ENCODE data around the gene CDH26. TPM values are rescaled to one million over a fixed set of nuclear protein-coding genes. Genes with fewer than 3 reads are reported as not detected.

CDH26 gene
- total RNA-seq, 4 donors from 2014 or later = 0.27 to 0.41 (median 0.29) TPM; not detected in 1

- ATAC-seq (no peak), DNase-seq (no peak)
- Histone ChIP-seq H3K27ac (no peak overlapping the region), H3K9me3 (no peaks in the 10 kb centered on the region), H3K36me3 (no peaks in the 10 kb centered on the region), H3K4me3 (no peak overlapping the region), H3K27me3 (no peaks in the 10 kb centered on the region), H3K4me1 (no peaks in the 10 kb centered on the region)
- no peak for TF ChIP-seq CTCF (IDR thresholded peaks at IDR 0.05 in 4 of 5, conservative IDR thresholded peaks at IDR 0.05 in 1 of 5)
- no peak for TF ChIP-seq POLR2A (IDR thresholded peaks at IDR 0.05)
- in situ Hi-C loops (cut with MboI; ENCODE audit: low sequenced_read_pairs in 4 of 4) = no loop called here
- intact Hi-C loops (cut with DNase I; ENCODE audit: low total_unique reads) = no loop called here
These were observed 18.0 kb downstream of the CDH26 start for GRCh38 chr20:59976156-59976782.

DNA sequence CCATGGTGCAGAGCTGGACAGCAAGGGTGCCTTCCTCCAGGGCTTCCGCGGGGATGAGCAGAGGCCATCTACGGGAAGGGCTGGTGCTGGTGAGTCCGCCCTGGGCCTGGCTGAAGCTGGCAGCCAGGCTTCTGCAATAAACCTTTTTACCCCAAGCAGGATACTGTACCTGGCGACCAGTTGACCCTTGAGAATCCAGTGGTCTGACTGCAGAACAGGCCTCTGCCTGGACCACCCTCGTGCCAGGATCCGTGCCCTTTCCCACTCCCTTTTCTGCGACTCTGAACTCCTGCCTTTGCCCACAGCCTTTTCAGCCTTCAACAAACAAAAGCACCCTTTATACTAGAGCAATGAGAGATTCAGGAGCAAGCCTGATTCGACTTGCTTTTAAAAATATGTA lies 18.9 kb downstream of the CDH26 start:
- ATAC-seq (no peak), DNase-seq (no peak)
- no peak for TF ChIP-seq CTCF (IDR thresholded peaks at IDR 0.05 in 4 of 5, conservative IDR thresholded peaks at IDR 0.05 in 1 of 5)
- in situ Hi-C loops (cut with MboI; ENCODE audit: low sequenced_read_pairs in 4 of 4) = no loop called here
- H3K27me3 ChIP-seq = no peaks in the 10 kb centered on the region
- H3K36me3 ChIP-seq = no peaks in the 10 kb centered on the region
- H3K4me3 ChIP-seq = no peak overlapping the region
- intact Hi-C loops (cut with DNase I; ENCODE audit: low total_unique reads) = no loop called here
- H3K4me1 ChIP-seq = no peaks in the 10 kb centered on the region
- no peak overlapping the region for H3K27ac ChIP-seq
- no peaks in the 10 kb centered on the region for H3K9me3 ChIP-seq

DNA sequence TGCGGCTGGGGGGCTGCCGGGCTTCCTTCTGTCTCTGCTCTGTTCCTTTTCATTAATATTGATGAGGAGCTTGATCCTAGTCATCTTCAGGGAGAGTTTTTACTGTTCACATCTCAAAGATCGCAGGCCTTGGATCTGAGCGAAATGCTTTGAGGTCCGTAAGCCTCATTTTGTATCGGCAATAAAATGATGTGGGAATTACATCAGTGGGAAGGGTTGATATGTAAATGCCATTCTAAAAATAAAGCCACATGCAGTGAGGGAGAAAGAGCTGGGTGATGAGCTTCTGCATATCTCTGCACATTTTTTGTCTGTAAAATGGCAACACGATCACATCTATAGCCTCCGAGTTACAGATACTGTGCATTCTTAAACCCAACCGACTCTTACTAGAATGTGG lies 24.9 kb downstream of the CDH26 start:
- intact Hi-C loops (cut with DNase I; ENCODE audit: low total_unique reads) = no loop called here
- Histone ChIP-seq H3K4me3 (no peak overlapping the region), H3K36me3 (no peaks in the 10 kb centered on the region), H3K9me3 (no peaks in the 10 kb centered on the region), H3K27ac (no peak overlapping the region), H3K27me3 (no peaks in the 10 kb centered on the region), H3K4me1 (peaks cover 0 to under 1% of the 10 kb centered on the region in 2 donors)
- no peak for DNase-seq
- ATAC-seq = no peak
- in situ Hi-C loops (cut with MboI; ENCODE audit: low sequenced_read_pairs in 4 of 4) = no loop called here
- no peak for TF ChIP-seq POLR2A (IDR thresholded peaks at IDR 0.05)
- TF ChIP-seq CTCF (IDR thresholded peaks at IDR 0.05 in 4 of 5, conservative IDR thresholded peaks at IDR 0.05 in 1 of 5) = no peak

DNA sequence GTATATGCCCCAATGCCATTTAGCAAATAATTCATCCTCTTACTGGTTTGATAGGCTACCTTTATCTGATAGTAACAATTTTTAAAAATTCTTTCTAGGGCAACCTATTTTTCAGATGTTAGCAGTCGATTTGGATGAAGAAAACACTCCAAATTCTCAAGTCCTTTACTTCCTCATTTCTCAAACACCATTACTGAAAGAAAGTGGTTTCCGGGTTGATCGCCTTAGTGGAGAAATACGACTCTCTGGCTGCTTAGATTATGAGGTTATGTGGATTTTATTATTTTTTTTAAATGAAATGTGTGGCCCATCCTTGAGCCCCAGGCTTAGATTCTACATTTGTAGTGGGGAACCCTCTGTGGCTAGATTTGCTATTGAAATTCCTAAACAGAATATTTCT lies 26.3 kb downstream of the CDH26 start:
- Histone ChIP-seq H3K4me3 (no peak overlapping the region), H3K27me3 (no peaks in the 10 kb centered on the region), H3K27ac (no peak overlapping the region), H3K4me1 (peaks cover 0 to 4% of the 10 kb centered on the region in 2 donors), H3K9me3 (no peaks in the 10 kb centered on the region), H3K36me3 (no peaks in the 10 kb centered on the region)
- TF ChIP-seq POLR2A (IDR thresholded peaks at IDR 0.05) (no peak), CTCF (IDR thresholded peaks at IDR 0.05 in 4 of 5, conservative IDR thresholded peaks at IDR 0.05 in 1 of 5) (no peak)
- in situ Hi-C loops (cut with MboI; ENCODE audit: low sequenced_read_pairs in 4 of 4) (no loop called here), intact Hi-C loops (cut with DNase I; ENCODE audit: low total_unique reads) (no loop called here)
- no peak for DNase-seq
- ATAC-seq = no peak

- TF ChIP-seq CTCF (IDR thresholded peaks at IDR 0.05 in 4 of 5, conservative IDR thresholded peaks at IDR 0.05 in 1 of 5) = no peak
- no peaks in the 10 kb centered on the region for H3K9me3 ChIP-seq
- H3K4me1 ChIP-seq = peaks cover 0 to 4% of the 10 kb centered on the region in 2 donors
- intact Hi-C loops (cut with DNase I; ENCODE audit: low total_unique reads) (no loop called here), in situ Hi-C loops (cut with MboI; ENCODE audit: low sequenced_read_pairs in 4 of 4) (no loop called here)
- no peak for DNase-seq
- no peak for ATAC-seq
- H3K27ac ChIP-seq = no peak overlapping the region
- H3K36me3 ChIP-seq = no peaks in the 10 kb centered on the region
- H3K27me3 ChIP-seq = no peaks in the 10 kb centered on the region
- H3K4me3 ChIP-seq = no peak overlapping the region
These were observed 26.9 kb downstream of the CDH26 start for GRCh38 chr20:59985164-59985563.
